GM12874 (cell line): ENCODE results near the gene MRPS9.

ENCODE experiments used
- CTCF ChIP-seq: IDR thresholded peaks from 2 replicates; pipeline ENCODE4 v1.5.1; 2011; ENCODE audit warnings: low read depth, mild to moderate bottlenecking, control low read depth, low read length, moderate library complexity; ENCODE audit not compliant: insufficient read depth

Gene MRPS9

GRCh38 chr2:105121434-105121833 lies 83.6 kb downstream of the MRPS9 start:
- TF ChIP-seq CTCF = no peak

GRCh38 chr2:105125428-105125827 lies 87.6 kb downstream of the MRPS9 start:
- TF ChIP-seq CTCF = no peak

GRCh38 chr2:105125920-105126319 lies 88.1 kb downstream of the MRPS9 start:
- no peak for TF ChIP-seq CTCF

GRCh38 chr2:105126336-105126735 lies 88.5 kb downstream of the MRPS9 start:
- TF ChIP-seq CTCF = no peak

- TF ChIP-seq CTCF = no peak
Observed at GRCh38 chr2:105127289-105127915, 89.5 kb downstream of the MRPS9 start.

GRCh38 chr2:105129722-105130232 lies 91.9 kb downstream of the MRPS9 start:
- TF ChIP-seq CTCF = no peak

- no peak for TF ChIP-seq CTCF
Observed at GRCh38 chr2:105130546-105130945, 92.7 kb downstream of the MRPS9 start.
